H1 (cell line): ENCODE measurements around the gene GMPR2. TPM values are rescaled to one million over a fixed set of nuclear protein-coding genes. Genes with fewer than 3 reads are reported as not detected.

Experiments
- CTCF ChIA-PET: fragments of 300-600 bp; sonication (Branson Sonifier 250); formaldehyde crosslinking; loops from one replicate; lab custom pipeline; 2021; ENCODE audit not compliant: partially characterized antibody; lab: Charles Lee
- POLR2A ChIA-PET: fragments of 300-600 bp; sonication (Branson Sonifier 250); formaldehyde crosslinking; loops from one replicate; lab custom pipeline; 2021; ENCODE audit warnings: inconsistent platforms; ENCODE audit not compliant: partially characterized antibody; lab: Charles Lee
- DNase-seq, 2 experiments: peaks; one replicate each; pipeline versions ENCODE4 v3.0.0 to v3.0.0-alpha.2; 2010 to 2022; ENCODE audit warnings: low spot score in 2 of 2, low read depth in 1 of 2, mixed read lengths in 1 of 2
- FAIRE-seq: peaks from 2 replicates; lab custom pipeline; 2011; peaks lifted over from hg19 to GRCh38; lab: Jason Lieb, UNC
- H2AFZ ChIP-seq: 2 replicates; pipeline ENCODE4 v1.8.1; 2012; ENCODE audit warnings: low read length, inconsistent platforms
- H2AK5ac ChIP-seq: 2 replicates; pipeline ENCODE4 v1.6.1; 2013; ENCODE audit warnings: low read depth, low read length
- H2BK120ac ChIP-seq: replicated peaks from 2 replicates; pipeline ENCODE3; 2013; ENCODE audit warnings: low read depth, low read length, inconsistent platforms
- H2BK12ac ChIP-seq: 2 replicates; pipeline ENCODE4 v1.6.1; 2013; ENCODE audit warnings: low read depth, low read length
- H2BK15ac ChIP-seq: 2 replicates; pipeline ENCODE4 v1.6.1; 2013; ENCODE audit warnings: low read length
- H2BK20ac ChIP-seq: 2 replicates; pipeline ENCODE4 v1.6.1; 2013; ENCODE audit warnings: low read length
- H2BK5ac ChIP-seq: 2 replicates; pipeline ENCODE4 v1.6.1; 2013; ENCODE audit warnings: low read depth, low read length
- H3K14ac ChIP-seq: 2 replicates; pipeline ENCODE4 v1.6.1; 2013; ENCODE audit warnings: inconsistent platforms; ENCODE audit not compliant: insufficient read length
- H3K18ac ChIP-seq: 2 replicates; pipeline ENCODE4 v1.6.1; 2013; ENCODE audit warnings: low read length; ENCODE audit errors: extremely low read depth
- H3K23ac ChIP-seq: 2 replicates; pipeline ENCODE4 v1.6.1; 2013; ENCODE audit warnings: inconsistent platforms; ENCODE audit not compliant: insufficient read length
- H3K23me2 ChIP-seq: 2 replicates; pipeline ENCODE4 v1.6.1; 2013; ENCODE audit warnings: low read depth, low read length
- H3K27ac ChIP-seq: 2 replicates; pipeline ENCODE4 v1.6.1; 2011; ENCODE audit warnings: low read depth, low read length, inconsistent platforms
- H3K27me3 ChIP-seq, 4 experiments: replicated peaks in 1 of 4; 1 replicate in 1 of 4; 2 replicates in 3 of 4; pipeline versions ENCODE4 v1.6.1 to v1.8.1; 2011 to 2013; ENCODE audit warnings: low read length in 3 of 4, mild to moderate bottlenecking in 3 of 4, inconsistent platforms in 2 of 4, mixed read lengths in 2 of 4, moderate library complexity in 1 of 4; ENCODE audit not compliant: control insufficient read depth in 3 of 4, insufficient read depth in 3 of 4; ENCODE audit errors: extremely low read depth in 1 of 4
- H3K36me3 ChIP-seq, 4 experiments: 2 replicates each; pipeline versions ENCODE4 v1.6.1 to v1.8.1; 2011 to 2013; ENCODE audit warnings: mild to moderate bottlenecking in 4 of 4, low read length in 3 of 4, moderate library complexity in 2 of 4, control low read depth in 1 of 4, inconsistent platforms in 1 of 4; ENCODE audit not compliant: insufficient read depth in 4 of 4, control insufficient read depth in 2 of 4
- H3K4ac ChIP-seq: replicated peaks from 2 replicates; pipeline ENCODE3; 2013; ENCODE audit warnings: low read length, low read depth, mixed read lengths, inconsistent platforms; ENCODE audit not compliant: insufficient read length
- H3K4me1 ChIP-seq, 4 experiments: replicated peaks in 1 of 4; 1 replicate in 1 of 4; 2 replicates in 3 of 4; pipeline versions ENCODE4 v1.6.1 to v1.8.1; 2011 to 2013; ENCODE audit warnings: low read length in 3 of 4, inconsistent platforms in 2 of 4, mixed read lengths in 1 of 4; ENCODE audit not compliant: insufficient read depth in 4 of 4, control insufficient read depth in 3 of 4
- H3K4me2 ChIP-seq, 2 experiments: 2 replicates each; pipeline versions ENCODE4 v1.6.1 to v1.8.1; 2011 to 2013; ENCODE audit warnings: low read depth in 2 of 2, low read length in 2 of 2, control low read depth in 1 of 2, inconsistent platforms in 1 of 2, mild to moderate bottlenecking in 1 of 2; ENCODE audit not compliant: insufficient read depth in 1 of 2
- H3K4me3 ChIP-seq, 4 experiments: fragments of 200-600, 300-600 bp in 1 of 4; sonication (generic), shearing (Covaris generic), sonication (Bioruptor Twin) in 1 of 4; 2 replicates each; pipeline versions ENCODE4 v1.5.1 to v1.8.1; 2011 to 2016; ENCODE audit warnings: low read length in 4 of 4, low read depth in 3 of 4, control low read depth in 2 of 4, inconsistent platforms in 2 of 4, mild to moderate bottlenecking in 2 of 4, mixed read lengths in 1 of 4, moderate library complexity in 1 of 4; ENCODE audit not compliant: insufficient read depth in 2 of 4; ENCODE audit errors: extremely low read depth in 1 of 4
- H3K56ac ChIP-seq: replicated peaks from 2 replicates; pipeline ENCODE3; 2013; ENCODE audit warnings: low read depth, mild to moderate bottlenecking, mixed read lengths, low read length, inconsistent platforms; ENCODE audit not compliant: insufficient read length
- H3K79me1 ChIP-seq: 2 replicates; pipeline ENCODE4 v1.6.1; 2013; ENCODE audit warnings: low read depth, low read length, control low read depth
- H3K79me2 ChIP-seq, 2 experiments: 2 replicates each; pipeline versions ENCODE4 v1.6.1 to v1.8.1; 2012 to 2013; ENCODE audit warnings: low read length in 2 of 2, mild to moderate bottlenecking in 2 of 2, inconsistent platforms in 1 of 2; ENCODE audit not compliant: insufficient read depth in 2 of 2, control insufficient read depth in 1 of 2
- H3K9ac ChIP-seq, 4 experiments: replicated peaks in 1 of 4; 1 replicate in 1 of 4; 2 replicates in 3 of 4; pipeline versions ENCODE4 v1.6.1 to v1.8.1; 2011 to 2013; ENCODE audit warnings: low read depth in 3 of 4, low read length in 3 of 4, control low read depth in 2 of 4, mild to moderate bottlenecking in 2 of 4, moderate library complexity in 2 of 4, inconsistent platforms in 1 of 4; ENCODE audit errors: extremely low read depth in 1 of 4
- H3K9me3 ChIP-seq, 2 experiments: 2 replicates each; pipeline versions ENCODE4 v1.6.1 to v1.8.1; 2012 to 2013; ENCODE audit warnings: mild to moderate bottlenecking in 2 of 2, moderate library complexity in 2 of 2, control low read depth in 1 of 2, inconsistent platforms in 1 of 2, low read depth in 1 of 2, low read length in 1 of 2, mixed read lengths in 1 of 2; ENCODE audit not compliant: insufficient read depth in 2 of 2
- H4K20me1 ChIP-seq, 2 experiments: replicated peaks in 1 of 2; 2 replicates each; pipeline versions ENCODE3 to v1.8.1; 2011 to 2013; ENCODE audit warnings: inconsistent platforms in 2 of 2, low read length in 2 of 2, mild to moderate bottlenecking in 1 of 2; ENCODE audit not compliant: insufficient read depth in 2 of 2, control insufficient read depth in 1 of 2
- H4K5ac ChIP-seq: 2 replicates; pipeline ENCODE4 v1.6.1; 2013; ENCODE audit warnings: low read length, low read depth, mixed read lengths, inconsistent platforms; ENCODE audit not compliant: insufficient read length
- H4K8ac ChIP-seq: 2 replicates; pipeline ENCODE4 v1.8.0; 2013; ENCODE audit warnings: mild to moderate bottlenecking, moderate library complexity, low read length, inconsistent platforms; ENCODE audit not compliant: insufficient read depth; ENCODE audit errors: extremely low read depth
- H4K91ac ChIP-seq: replicated peaks from 2 replicates; pipeline ENCODE3; 2013; ENCODE audit warnings: low read length, mixed read lengths, inconsistent platforms; ENCODE audit not compliant: insufficient read length
- ASH2L ChIP-seq: fragments of 200-600, 300-600 bp; sonication (generic); IDR thresholded peaks from one replicate; pipeline ENCODE4 v1.7.1; 2017; ENCODE audit warnings: low read length
- ATF3 ChIP-seq: IDR thresholded peaks from 2 replicates; pipeline ENCODE4 v1.6.1; 2011; ENCODE audit warnings: low read depth, mild to moderate bottlenecking, low read length; ENCODE audit not compliant: insufficient read depth
- EZH2 ChIP-seq: fragments of 200-600 bp; sonication (generic); IDR thresholded peaks from 2 replicates; pipeline ENCODE4 v1.7.1; 2012; ENCODE audit warnings: low read depth, mild to moderate bottlenecking, moderate library complexity, low read length, inconsistent platforms; ENCODE audit not compliant: severe bottlenecking
- FOSL1 ChIP-seq: IDR thresholded peaks from 2 replicates; pipeline ENCODE4 v1.6.1; 2011; ENCODE audit warnings: mild to moderate bottlenecking, low read depth, low read length, moderate library complexity; ENCODE audit not compliant: insufficient read depth
- KDM5A ChIP-seq: fragments of 200-600 bp; IDR thresholded peaks from 2 replicates; pipeline ENCODE4 v1.7.1; 2012; ENCODE audit warnings: mild to moderate bottlenecking, low read length, inconsistent platforms, mixed read lengths
- MAFK ChIP-seq: IDR thresholded peaks from 2 replicates; pipeline ENCODE4 v1.6.1; 2012; ENCODE audit warnings: low read depth, mild to moderate bottlenecking, improper control_type of control experiment, low read length
- RXRA ChIP-seq: IDR thresholded peaks from 2 replicates; pipeline ENCODE4 v1.6.1; 2011; ENCODE audit warnings: low read depth, mild to moderate bottlenecking, low read length, moderate library complexity; ENCODE audit not compliant: insufficient read depth
- SAP30 ChIP-seq: fragments of 300-600 bp; sonication (generic); IDR thresholded peaks from 2 replicates; pipeline ENCODE4 v1.7.1; 2012; ENCODE audit warnings: low read length, moderate library complexity, mild to moderate bottlenecking, inconsistent platforms; ENCODE audit not compliant: insufficient read depth, insufficient replicate concordance
- SIN3A ChIP-seq, 2 experiments: IDR thresholded peaks in 1 of 2; conservative IDR thresholded peaks in 1 of 2; 2 replicates each; pipeline ENCODE4 v1.6.1; 2011 to 2012; ENCODE audit warnings: low read length in 2 of 2, improper control_type of control experiment in 1 of 2, low read depth in 1 of 2, mild to moderate bottlenecking in 1 of 2
- SRF ChIP-seq: IDR thresholded peaks from 2 replicates; pipeline ENCODE4 v1.6.1; 2011; ENCODE audit warnings: mild to moderate bottlenecking, low read depth, low read length, moderate library complexity
- TAF1 ChIP-seq: IDR thresholded peaks from 2 replicates; pipeline ENCODE4 v1.6.1; 2011; ENCODE audit warnings: mild to moderate bottlenecking, low read depth, low read length
- WGBS, 2 experiments: shearing (Covaris generic) in 1 of 2; methylation state at CpG; one replicate each; pipeline versions ENCODE4 v1.1.6 to v1.1.7; 2013 to 2015; ENCODE audit warnings: low lambda C conversion rate in 2 of 2, mixed read lengths in 2 of 2, inconsistent platforms in 1 of 2, low coverage in 1 of 2, missing lambda C conversion rate in 1 of 2; ENCODE audit not compliant: insufficient replicate concordance in 2 of 2, insufficient coverage in 1 of 2, insufficient read length in 1 of 2; ENCODE audit errors: extremely low coverage in 1 of 2, missing lambda C conversion rate in 1 of 2; 5-methylcytosine and 5-hydroxymethylcytosine counted together
- polyA plus RNA-seq, 7 experiments: library from polyadenylated mRNA; depleted of rRNA in 3 of 7; stranded (reverse) in 5 of 7; unstranded in 2 of 7; fragments of >200 nt in 5 of 7; fragments of 200-250 nt in 2 of 7; gene quantifications; 1 replicate in 5 of 7; 2 replicates in 1 of 7; 4 replicates in 1 of 7; pipeline versions ENCODE4 v1.2.1 to v1.2.3, GENCODE V29; 2011 to 2013; ENCODE audit warnings: missing spikeins in 2 of 7, mixed read lengths in 2 of 7
- total RNA-seq: library from RNA; stranded (reverse); fragmentation: NEBNext Ultra II Directional; extraction: Animal tissue kit (Norgen Biotek cat#: 25700); gene quantifications from 2 replicates; pipeline ENCODE4 v1.2.1, GENCODE V29; 2021

Gene GMPR2
- total and polyA plus RNA-seq, 2 of the 8 experiments (the other 6 are each of a cell fraction or from before 2014, with no cell fraction given) = 61.6 to 85.3 TPM

- DNase-seq (no peak), FAIRE-seq (no peak)
- Histone ChIP-seq H3K9me3 (peaks cover 6 to 7% of the 10 kb centered on the region in 2 experiments), H3K4me1 (peaks cover 3 to 14% (median 6%) of the 10 kb centered on the region in 4 experiments; a peak in 5 of 7 replicates), H3K79me1 (0 out of 2 replicates have a peak, but pooled peaks cover 3% of the 10 kb centered on the region), H3K23ac (no peak overlapping the region), H2BK120ac (no peak overlapping the region), H4K91ac (no peak overlapping the region), H2BK12ac (no peak overlapping the region), H3K18ac (no peak overlapping the region), H2BK15ac (no peak overlapping the region), H3K4ac (no peak overlapping the region), H3K56ac (no peak overlapping the region), H2AK5ac (no peak overlapping the region), H3K27ac (no peak overlapping the region), H4K8ac (no peak overlapping the region), H4K20me1 (no peaks in the 10 kb centered on the region), H3K9ac (no peak overlapping the region), H3K4me2 (no peak overlapping the region), H2AFZ (no peak overlapping the region), H3K36me3 (peaks cover 0 to 14% (median 6%) of the 10 kb centered on the region in 4 experiments; a peak in 5 of 8 replicates), H2BK5ac (no peak overlapping the region), H3K14ac (no peak overlapping the region), H2BK20ac (no peak overlapping the region), H3K27me3 (no peaks in the 10 kb centered on the region), H3K79me2 (peaks cover 0 to 3% of the 10 kb centered on the region in 2 experiments; a peak in 2 of 4 replicates), H3K23me2 (peaks cover 5% of the 10 kb centered on the region; the same call in 1 of the 2 replicates), H3K4me3 (no peak overlapping the region), H4K5ac (no peak overlapping the region)
- POLR2A ChIA-PET = interaction anchor here (0.8 to 3.1 kb wide), 6 partner anchors 10 to 72 kb away, joined by 3 to 22 read pairs (median 3); partner anchors contain the start of genes CHMP4A, IPO4, RABGGTA and TINF2
- 87% methylated on average over 6 of the region's 7 CpGs; no CpG with 5 or more reads in 1 of the 2 experiments for whole genome bisulfite sequencing, 2 experiments
- CTCF ChIA-PET = interaction anchor here (1.4 to 1.5 kb wide), 2 partner anchors 14 to 109 kb away, joined by 5 read pairs; partner anchors contain the start of gene CHMP4A
- TF ChIP-seq EZH2 = no peak
- TF ChIP-seq SRF = no peak
- TF ChIP-seq SAP30 = no peak
- no peak for TF ChIP-seq ATF3
- TF ChIP-seq ASH2L = no peak
- no peak for TF ChIP-seq TAF1
- no peak for TF ChIP-seq FOSL1
- TF ChIP-seq SIN3A (conservative IDR thresholded peaks at IDR 0.05 in 1 of 2, IDR thresholded peaks at IDR 0.05 in 1 of 2; ENCODE audit: low read depth in 1 of 2, low read length in 2 of 2) = no peak
- TF ChIP-seq MAFK = no peak
- TF ChIP-seq RXRA = no peak
- no peak for TF ChIP-seq KDM5A
Observed at GRCh38 chr14:24198814-24199524, 33.8 kb upstream of the GMPR2 start.
